ENCODE results near the gene EEF1A2.

DNA sequence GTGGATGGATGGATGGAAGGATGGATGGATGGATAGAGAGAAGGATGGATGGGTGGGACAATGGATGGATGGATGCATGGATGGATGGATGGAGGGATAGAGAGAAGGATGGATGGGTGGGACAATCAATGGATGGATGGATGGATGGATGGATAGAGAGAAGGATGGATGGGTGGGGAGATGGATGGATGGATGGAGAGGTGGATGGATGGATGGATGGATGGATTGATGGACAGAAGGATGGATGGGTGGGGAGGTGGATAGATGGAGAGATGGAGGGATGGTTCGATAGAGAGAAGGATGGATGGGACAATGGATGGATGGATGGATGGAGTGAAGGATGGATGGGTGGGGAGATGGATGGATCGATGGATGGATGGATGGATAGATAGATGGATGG is 6.4 kb downstream of the EEF1A2 start:
- TF ChIP-seq, protein P1, sequence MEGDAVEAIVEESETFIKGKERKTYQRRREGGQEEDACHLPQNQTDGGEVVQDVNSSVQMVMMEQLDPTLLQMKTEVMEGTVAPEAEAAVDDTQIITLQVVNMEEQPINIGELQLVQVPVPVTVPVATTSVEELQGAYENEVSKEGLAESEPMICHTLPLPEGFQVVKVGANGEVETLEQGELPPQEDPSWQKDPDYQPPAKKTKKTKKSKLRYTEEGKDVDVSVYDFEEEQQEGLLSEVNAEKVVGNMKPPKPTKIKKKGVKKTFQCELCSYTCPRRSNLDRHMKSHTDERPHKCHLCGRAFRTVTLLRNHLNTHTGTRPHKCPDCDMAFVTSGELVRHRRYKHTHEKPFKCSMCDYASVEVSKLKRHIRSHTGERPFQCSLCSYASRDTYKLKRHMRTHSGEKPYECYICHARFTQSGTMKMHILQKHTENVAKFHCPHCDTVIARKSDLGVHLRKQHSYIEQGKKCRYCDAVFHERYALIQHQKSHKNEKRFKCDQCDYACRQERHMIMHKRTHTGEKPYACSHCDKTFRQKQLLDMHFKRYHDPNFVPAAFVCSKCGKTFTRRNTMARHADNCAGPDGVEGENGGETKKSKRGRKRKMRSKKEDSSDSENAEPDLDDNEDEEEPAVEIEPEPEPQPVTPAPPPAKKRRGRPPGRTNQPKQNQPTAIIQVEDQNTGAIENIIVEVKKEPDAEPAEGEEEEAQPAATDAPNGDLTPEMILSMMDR (IDR thresholded peaks at IDR 0.05; ENCODE audit: borderline replicate concordance, extremely low read depth, low read length, poor library complexity, severe bottlenecking), result no peak
- TF ChIP-seq EZH2 (IDR thresholded peaks at IDR 0.05; ENCODE audit: borderline replicate concordance, low read depth, low read length, severe bottlenecking), result no peak

Data from DND-41 (cell line).